Measurements from ENCODE around the gene ABCA5.
"Not testable (repeated sequence)": the region's sequence is repeated elsewhere in the genome, so short reads cannot be mapped to it uniquely, and the experiment has no call there.

ABCA5 gene

DNA sequence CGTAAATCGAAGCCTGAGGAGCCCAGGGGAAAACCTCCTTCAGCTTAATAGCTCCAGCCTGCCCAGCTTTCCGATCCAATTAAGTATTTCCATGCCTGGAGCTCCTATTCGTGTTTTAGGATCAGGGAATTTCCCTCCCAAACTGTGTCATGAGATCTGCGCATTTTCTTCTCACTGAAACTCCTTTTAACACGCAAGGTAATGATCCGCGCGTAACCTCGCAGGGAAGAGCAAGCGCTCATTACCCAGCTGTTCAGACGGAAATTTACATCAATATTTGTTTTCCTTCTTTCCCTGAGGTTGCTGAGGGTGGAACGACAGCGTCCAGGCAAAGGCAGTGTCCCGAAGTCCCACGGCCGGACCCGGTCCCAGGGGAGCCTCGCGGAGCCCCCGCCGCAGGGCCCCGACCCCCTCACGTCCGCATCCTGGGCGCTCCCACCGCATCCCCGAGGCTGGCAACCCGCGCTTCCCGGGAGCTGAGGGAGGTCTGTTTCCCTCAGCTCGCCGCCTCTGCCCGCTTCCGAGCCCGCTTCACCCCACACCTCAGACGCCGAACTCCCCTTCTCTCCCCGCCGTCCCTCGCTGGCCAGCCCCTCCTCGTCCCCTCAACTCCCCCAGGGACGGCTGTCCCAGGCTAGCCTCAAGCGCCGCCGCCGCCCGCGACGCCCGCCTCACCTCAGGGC lies 415 bp downstream of the ABCA5 start:
- DNase-seq, result no peak

DNA sequence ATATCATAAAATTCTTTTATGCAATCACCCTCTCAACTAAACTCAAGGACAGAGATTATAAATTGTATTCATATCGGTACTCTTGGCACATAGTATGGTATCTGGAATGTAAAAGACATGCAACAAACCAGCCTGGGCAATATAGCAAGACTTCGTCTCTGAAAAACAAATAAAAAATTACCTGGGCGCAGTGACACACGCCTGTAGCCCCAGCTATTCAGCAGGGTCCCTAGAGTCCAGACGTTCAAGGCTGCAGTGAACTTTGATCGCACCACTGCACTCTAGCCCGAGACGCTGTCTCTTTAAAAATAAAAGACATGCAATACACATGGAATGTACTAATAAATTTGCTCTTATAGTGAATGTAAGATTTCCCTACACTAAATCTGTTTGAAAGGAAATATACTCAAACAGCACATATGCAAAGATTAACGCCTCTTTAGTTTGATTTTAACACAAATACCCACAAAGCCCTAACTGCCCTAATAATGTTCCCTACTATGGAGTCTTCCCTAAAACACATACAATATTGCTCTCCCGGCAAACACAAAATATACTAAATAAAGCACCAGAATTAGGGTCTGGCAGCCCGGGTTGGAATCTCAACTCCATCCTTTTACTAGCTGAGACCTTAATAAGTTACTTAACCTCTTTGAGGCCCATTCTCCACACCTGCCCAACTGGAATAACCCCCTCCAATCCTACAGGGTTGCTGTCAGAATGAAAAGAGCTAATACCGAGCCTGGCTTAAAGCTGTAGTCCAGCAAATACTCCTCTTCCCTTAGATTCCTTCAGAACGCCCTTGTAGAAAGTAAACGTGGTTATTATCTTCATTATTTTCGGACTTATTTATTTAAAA lies 1.2 kb downstream of the ABCA5 start:
- no peak for DNase-seq

DNA sequence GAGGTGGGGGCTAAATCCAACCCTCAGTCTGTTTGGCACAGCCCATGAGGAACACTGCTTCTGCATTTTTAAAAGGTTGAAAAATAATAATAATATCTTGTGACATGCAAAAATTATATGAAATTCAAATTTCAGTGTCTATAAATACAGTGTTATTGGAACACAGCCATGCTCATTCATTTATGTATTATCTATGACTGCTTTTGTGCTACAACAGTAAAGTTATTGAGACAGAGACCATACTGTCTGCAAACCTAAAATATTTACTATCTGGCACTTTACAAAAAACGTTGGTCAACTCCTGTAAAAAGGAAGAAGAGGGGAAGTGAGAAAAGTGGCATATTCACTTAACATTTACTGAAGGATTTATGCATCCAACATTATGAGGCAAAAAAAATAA lies 3.1 kb downstream of the ABCA5 start:
- no peak for DNase-seq

DNA sequence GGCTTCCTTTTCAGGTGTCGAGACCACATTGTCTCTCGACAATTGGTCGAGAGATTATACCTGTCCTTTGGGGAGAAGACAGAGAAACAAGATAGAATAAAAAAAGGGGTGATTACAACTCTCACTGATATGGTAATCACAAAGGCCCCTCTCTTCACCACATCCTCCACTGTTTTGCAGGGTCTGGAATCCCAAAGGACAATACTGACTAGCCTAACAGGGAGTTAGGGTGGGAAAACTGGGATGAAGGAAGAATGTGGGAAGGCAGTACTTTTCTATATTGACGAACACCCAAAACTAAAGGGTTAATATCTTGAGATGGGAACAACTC lies 6.1 kb downstream of the ABCA5 start:
- DNase-seq, result no peak

DNA sequence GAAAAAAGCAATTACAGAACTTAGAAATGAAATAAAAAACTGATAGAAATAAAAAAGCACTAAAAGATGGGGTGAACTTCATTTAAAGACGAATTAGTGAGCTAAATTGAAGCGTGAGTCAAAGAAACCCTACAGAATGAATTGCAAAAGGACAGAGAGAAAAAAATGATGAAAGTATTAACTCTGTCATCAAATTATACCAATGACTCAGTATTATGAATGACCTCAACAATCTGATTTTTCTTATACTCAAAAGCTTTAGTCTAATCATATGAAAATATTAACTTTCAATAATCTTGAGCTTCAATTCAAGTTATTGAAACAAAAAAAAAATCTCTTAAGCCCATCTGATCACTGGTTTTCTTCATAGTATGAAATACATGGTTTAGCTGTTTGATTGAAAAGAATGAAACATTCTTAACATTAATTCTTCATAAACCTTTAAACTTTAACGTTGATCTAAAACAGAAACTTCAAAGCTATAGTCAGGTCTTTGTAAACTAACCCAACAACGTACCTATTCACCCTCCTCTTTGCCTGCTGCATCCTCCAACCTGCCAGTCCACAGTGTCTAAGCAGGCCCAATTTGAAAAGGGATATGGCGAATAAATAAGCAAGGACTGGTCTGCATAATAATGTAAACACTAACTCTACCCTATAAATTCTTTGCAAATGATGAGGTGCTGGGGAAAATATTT lies 6.6 kb downstream of the ABCA5 start:
- DNase-seq, result no peak

DNA sequence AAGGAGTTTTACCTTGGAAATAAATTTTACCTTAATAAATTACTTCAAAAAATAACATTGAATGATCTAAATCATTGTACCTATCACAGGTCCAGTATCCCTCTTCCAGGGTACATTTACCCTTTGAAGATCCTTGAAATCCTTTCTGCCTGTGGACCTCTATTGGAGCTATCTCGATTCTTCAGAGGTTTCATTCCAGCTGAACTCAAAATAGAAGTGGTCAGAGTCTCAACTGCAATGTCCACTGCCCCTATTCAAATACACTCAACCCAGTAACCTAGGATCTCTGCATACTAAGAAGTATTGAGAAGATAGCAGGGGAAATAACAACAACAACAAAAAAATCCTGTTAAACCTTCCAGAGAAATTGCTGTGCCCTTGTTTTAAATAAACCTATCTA lies 9.3 kb downstream of the ABCA5 start:
- no peak for DNase-seq

DNA sequence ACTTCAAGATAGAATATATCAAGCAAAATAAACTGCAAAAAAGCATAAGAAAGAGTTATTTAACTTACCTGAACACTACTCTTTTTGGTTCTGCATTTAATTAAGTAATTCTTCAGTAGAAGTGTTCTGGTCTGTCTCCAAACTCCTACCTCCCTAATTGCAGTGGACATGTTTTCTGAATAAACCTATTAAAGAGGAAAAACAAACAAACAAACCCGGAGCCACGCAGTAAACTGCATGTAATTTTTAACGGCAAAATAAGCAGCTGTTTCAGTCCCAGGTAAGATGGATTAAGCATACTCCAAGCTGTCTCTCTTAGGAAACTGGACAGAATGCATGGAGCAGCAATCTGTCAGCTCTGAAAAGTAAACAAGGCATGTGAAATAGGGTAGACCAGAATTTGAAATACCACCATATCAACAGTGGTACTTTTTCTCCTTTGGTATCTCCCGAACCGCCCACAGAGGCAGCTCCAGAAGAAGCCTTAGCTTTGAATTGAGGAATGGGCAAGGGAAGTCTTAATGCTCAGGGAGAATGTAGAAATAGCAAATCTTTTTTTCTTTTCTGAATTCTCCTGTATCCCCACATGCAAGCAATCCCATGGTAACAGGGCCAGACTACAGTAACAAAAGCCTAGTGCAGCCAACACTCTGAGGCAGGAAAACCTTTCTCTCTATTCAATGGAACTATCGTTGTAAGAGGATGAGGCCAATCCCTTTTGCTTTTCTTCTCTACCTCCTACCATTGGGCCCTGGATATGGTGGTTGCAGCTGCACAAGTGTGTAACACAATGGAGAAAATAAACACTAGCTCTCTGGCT lies 12.5 kb downstream of the ABCA5 start:
- no peak for DNase-seq

DNA sequence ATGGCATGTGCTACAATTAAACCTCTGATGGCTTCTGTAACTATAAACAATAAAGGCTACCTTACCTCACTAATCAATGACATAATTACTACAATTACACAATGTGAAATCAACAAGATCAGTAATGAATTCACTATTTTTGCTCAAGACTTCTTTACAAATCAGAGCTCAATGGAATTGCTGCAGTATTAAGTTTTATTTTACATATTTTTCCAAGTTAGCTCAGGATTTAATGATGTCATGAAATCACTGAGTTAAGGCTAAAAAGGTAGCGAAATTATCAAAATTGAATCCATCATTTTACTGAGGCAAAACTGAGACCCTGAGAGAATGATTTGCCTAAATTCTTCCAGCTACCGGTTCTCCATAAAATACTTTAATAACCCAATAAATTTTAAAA lies 21.8 kb downstream of the ABCA5 start:
- no peak for DNase-seq

DNA sequence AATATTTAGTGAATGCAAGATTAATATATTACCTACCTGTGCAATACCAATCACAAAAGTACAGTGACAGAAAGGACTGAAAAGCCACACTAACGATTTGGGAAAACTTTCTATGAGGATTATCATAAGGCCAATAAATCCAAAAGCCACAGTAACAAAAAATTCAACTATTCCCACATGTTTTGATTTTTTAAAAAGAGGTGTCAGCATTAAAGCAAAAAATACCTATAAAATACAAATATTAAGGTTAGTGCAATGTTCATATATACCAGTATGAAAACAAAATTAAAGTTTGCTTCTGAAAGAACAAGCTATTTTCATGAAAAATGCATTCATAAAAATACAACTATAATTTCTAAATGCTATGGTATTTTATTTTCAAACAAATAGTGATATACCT lies 24.3 kb downstream of the ABCA5 start:
- no peak for DNase-seq

DNA sequence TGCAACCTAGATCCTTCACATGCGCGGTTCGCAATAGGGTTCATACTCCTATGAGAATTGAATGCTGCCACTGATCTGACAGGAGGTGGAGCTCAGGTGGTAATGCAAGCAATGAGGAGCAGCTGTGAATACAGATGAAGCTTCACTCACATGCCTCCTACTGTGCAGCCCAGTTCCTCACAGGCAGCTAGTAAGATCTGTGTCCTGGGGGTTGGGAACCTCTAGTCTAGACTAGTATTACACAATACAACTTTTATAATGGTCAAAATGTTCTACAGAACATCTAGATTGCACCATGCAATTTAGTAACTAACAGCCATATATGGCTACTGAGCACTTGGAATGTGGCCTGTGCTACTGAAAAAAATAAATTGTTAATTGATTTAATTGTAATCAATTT lies 26.7 kb downstream of the ABCA5 start:
- no peak for DNase-seq

DNA sequence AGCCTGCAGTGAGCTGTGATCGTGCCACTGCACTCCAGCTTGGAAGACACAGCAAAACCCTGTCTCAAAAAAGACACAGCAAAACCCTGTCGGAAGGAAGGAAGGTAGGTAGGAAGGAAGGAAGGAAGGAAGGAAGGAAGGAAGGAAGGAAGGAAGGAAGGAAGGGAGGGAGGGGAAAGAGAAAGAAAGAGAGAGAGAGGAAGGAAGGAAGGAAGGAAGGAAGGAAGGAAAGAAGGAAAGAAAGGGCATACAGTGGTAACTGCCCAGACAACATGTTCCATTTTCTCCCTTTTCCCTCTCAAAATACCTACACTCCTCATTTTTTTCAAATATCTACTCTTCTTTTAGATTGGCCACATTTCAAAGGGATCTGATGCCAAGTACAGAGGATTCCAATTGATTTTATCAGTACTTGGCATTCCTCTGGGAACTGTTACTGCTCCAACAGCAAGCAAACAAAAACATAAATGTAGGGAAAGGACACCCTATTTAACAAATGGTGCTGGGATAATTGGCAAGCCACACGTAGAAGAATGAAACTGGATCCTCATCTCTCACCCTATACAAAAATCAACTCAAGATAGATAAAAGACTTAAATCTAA lies 28.7 kb downstream of the ABCA5 start:
- not testable (repeated sequence) for DNase-seq

DNA sequence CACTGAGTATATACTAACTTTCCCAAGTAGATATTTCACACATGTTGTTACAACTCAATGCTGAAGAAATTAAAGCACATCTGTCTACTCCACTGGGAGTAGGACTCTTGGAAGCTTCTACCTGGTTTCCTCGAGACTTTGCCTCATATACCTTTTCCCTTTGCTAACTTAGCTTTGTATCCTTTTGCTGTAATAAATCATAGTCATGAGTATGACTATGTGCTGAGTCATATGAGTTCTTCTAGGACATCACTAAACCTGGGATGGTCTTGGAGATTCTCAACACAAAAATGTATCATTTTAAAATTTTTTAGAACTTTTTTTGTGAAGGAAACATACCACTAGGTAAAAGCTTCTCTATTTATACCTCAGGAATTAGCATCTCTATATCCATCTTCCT lies 39.8 kb downstream of the ABCA5 start:
- no peak for DNase-seq

DNA sequence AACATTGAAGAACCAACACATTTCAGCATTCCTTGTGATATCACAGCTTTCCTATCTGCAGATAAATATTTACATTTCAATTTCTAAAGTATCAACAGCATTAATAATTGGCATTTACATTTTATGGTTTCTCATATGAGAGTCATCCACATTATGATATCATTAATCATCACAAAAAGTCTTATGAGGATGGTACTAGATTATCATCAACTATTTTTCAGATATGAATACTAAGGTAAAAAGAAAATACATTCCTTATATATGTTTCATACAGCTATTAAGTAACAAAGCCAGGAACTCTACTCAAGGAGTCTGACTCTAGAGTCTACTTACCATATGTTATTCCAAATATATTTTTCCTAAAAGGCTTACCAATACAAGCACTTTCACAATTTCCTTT lies 40.7 kb downstream of the ABCA5 start:
- no peak for DNase-seq

DNA sequence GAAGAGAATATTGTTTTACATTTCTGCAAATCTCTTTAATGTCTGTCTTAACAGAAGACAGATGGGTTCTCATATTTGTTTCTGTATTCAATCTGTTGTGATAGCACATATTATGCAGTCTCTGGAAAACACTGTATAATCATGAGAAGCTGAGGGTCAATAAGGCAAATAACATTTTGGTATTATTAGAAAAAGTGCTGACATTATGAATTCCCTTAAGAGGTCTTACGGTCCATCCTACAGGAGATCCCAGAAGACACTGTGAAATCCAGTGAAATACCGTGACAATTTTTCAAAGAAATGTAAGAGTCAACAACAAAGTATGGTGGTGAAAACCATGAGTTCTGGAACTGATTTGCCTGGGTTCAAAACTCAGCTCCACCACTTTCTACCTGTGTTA lies 42.3 kb downstream of the ABCA5 start:
- DNase-seq, result no peak

DNA sequence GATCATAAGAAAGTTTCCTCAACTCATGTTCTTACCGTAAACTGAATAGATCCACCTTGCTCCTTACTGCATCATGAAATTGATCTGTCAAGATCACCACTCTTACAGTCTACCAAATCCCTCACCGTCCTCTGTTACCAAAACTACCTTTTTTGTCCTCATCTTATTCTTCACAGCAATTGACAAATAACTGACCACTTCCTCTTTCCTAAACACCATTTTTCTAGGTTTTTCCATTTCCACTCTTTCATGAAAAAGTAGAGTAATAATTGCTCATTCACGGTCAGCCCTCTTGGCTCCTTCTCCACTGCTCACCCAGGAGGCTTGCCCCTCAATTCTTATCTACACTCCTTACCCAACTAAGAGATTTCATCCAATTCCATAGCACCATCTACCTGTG lies 44.9 kb downstream of the ABCA5 start:
- no peak for DNase-seq

DNA sequence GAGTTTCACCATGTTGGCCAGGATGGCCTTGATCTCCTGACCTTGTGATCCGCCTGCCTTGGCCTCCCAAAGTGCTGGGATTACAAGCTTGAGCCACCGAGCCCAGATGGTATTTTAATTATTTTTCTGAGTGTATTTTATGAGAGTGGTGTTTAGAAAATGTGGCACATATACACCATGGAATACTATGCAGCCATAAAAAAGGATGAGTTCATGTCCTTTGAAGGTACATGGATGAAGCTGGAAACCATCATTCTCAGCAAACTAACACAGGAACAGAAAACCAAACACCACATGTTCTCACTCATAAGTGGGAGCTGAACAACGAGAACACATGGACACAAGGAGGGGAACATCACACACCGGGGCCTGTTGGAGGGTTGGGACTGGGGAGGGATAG lies 50.7 kb downstream of the ABCA5 start:
- DNase-seq, result not testable (repeated sequence)

DNA sequence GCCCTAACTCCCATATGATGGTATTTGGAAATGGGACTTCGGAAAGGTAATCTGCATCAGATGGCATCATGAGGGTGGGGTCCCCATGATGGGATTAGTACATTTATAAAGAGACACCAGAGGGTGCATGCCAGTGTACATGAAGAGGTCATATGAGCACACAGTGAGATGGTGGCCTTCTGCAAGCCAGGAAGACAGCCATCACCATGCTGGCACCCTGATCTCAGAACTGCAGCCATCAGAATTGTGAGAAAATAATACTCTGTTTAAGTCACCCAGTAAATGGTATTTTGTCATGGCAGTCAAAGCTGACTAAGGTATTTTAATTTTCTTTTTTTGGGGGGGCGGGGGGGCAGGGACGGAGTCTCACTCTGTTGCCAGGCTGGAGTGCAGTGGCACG lies 51.2 kb downstream of the ABCA5 start:
- no peak for DNase-seq

DNA sequence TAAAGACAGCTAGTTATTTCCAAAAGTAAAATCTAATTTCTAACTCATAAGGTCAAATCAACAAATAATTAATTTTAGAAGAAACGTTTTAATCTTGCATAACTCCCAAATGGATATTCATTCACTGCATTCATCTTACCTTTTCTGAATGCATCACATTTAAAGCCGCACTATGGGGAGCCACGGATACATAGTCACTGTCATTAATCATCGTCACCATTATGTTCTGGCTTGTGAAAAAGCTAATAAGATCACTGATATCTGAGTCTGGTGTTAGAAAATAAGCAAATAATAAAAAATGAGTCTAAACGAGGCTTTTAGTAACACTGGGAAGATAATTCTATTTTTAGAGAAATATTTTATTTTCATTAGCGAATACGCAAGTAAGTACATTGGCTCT lies 55.9 kb downstream of the ABCA5 start:
- DNase-seq, result no peak

DNA sequence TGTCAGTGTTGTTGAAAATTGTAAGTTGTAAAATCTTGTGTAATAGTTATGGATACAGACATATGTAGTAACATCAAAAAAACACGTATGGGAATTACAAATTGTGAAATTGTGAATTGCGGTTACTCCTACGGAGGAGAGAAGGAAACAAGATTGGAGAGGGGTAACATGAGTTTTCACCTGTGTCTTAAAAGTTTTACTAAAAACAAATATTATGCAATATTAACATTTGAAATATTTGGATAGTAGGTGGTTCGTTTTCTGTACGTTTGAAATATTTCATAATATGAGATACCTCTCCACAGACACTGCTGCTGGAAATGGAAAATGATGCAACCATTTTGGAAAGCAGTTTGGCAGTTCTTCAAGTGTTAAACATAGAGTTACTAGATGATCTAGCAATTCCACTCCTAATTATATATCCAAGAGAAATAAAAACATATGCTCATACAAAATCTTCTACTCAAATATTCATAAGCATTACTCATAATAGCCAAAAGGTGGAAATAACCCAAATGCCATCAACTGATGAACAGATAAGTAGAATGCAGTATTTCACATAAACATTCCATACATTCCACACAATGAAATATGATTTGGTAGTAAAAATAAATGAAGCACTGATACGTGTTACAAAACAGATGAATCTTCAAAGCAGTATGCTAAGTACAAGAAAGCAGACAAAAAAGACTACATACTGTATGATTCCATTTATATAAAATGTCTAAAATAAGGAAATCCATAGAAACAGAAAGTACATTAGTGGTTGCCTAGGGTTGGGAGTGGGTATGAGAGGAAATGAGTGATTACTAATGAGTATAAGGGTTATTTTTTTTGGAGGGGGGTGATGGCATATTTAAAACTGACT lies 57.6 kb downstream of the ABCA5 start:
- DNase-seq, result no peak

DNA sequence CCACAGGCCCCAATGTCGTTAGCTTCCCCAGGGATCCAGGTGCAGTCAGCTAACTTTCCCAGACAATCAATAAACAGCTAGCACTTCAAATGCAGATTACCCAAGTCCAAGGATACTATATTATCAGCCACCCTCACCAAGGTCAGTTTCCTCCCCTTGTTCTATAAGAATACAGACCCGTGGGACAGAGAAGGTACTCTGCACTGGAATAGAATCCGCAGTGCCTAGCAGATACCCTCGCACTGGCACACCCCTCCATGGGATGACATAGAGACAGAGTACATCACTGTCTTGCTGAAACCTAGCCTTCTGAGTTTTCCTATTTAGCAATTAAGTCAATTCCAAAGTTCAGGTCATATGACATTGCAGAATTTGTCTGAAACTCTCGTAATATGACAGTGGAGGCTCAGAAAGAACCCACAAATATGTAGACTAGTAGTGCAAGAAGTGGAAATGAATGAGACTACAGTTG lies 58.4 kb downstream of the ABCA5 start:
- no peak for DNase-seq

DNA sequence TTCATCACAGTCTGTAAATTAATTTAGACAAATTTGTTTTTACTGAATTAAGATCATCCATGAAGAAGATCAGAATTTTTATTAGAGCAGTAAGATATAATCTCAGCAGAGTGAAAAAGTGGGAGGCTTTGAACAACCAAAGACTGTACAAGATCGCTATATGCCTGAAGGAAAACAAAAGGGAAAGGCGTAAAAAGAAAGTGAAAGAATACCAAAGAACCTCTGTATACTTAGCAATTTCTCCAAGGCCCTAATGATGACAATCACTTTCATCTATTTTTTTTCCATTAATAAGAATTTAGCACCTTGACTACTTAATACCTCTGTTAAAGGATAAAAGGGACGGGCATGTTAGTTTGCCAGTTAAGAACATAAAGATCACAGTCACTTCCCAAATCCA lies 59.7 kb downstream of the ABCA5 start:
- no peak for DNase-seq

DNA sequence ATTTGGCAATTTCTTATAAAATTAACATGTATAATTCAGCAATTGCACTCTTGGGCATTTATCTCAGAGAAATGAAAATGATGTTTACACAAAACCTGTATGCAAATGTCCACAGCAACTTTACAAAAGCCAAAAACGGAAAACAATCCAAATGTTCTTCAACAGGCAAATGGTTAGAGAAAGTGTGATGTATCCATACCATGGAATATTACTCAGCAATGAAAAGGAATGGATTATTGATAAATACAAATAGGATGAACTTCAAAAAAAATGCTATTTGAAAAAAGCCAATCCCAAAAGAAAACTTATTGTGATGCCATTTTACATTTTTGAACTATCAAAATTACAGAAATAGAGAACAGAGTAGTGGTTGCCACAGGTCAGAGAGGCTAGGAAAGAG lies 61.1 kb downstream of the ABCA5 start:
- no peak for DNase-seq
